ENCODE data around the gene RABGGTA. TPM values are rescaled to one million over a fixed set of nuclear protein-coding genes. Genes with fewer than 3 reads are reported as not detected.

The RABGGTA gene
- total and polyA plus RNA-seq, 2 donors (not counting 1 experiment from before 2014, with no cell fraction given): 70.1 to 159 TPM

DNA sequence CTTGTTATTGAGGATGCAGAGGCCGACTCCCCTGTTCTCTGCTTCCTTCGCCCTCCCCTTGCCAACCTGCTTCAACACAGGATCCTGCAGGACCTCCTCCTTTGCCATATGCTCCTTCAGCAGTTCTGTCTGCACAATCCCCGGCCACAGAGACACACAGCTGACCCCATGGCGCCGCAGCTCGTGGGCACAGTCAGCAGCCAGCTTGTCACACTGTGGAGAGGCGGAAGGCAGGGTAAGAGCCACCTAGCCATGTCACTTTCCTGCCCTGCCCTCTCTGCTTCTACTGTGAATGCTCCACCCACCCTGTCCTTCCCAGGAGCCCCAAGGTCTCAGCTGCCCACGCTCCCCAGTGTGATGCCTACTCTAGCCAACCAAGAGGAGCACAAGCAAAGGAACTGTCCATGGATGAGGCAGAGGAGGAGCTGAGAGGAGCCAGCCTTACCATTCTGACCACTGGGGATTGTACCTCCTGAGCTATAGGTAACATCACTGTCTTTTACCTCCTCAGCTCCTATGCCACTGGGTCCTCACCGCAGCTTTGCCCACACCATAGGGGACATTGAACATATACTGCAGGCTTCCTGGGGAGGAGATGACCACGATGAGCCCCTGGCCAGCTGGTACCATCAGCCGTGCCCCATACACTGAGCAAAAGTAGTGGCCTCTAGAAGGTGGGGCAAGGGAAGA lies 20.9 kb upstream of the RABGGTA start:
- Histone ChIP-seq H3K4me2 (replicated peaks; ENCODE audit: low read depth, low read length, poor library complexity, severe bottlenecking) (no peak overlapping the region), H3K27ac (ENCODE audit: low read length in 2 of 2) (no peak overlapping the region), H3K27me3 (replicated peaks in 1 of 4; ENCODE audit: control extremely low read depth in 1 of 4, control insufficient read depth in 3 of 4, insufficient read depth in 4 of 4, low read length in 3 of 4) (no peaks in the 10 kb centered on the region), H3K4me1 (ENCODE audit: control insufficient read depth in 2 of 2, insufficient read depth in 2 of 2, low read length in 2 of 2) (peaks cover 18 to 27% of the 10 kb centered on the region in 2 donors), H3K9ac (ENCODE audit: low read length) (no peak overlapping the region), H4K20me1 (ENCODE audit: control insufficient read depth, insufficient read depth, low read length, poor library complexity, severe bottlenecking) (no peaks in the 10 kb centered on the region), H3K4me3 (ENCODE audit: control extremely low read depth in 1 of 5, extremely low read depth in 1 of 5, insufficient read depth in 1 of 5, low read depth in 2 of 5, low read length in 4 of 5) (no peak overlapping the region), H2AFZ (ENCODE audit: insufficient read depth, low read depth, low read length, poor library complexity, severe bottlenecking) (no peak overlapping the region), H3K9me3 (ENCODE audit: control extremely low read depth in 1 of 3, control insufficient read depth in 2 of 3, insufficient read depth in 1 of 3, low read length in 2 of 3) (no peaks in the 10 kb centered on the region), H3K79me2 (ENCODE audit: control insufficient read depth, insufficient read depth, low read length) (peaks cover 15% of the 10 kb centered on the region), H3K36me3 (replicated peaks in 1 of 2; ENCODE audit: control extremely low read depth in 1 of 2, control insufficient read depth in 1 of 2, extremely low read depth in 1 of 2, insufficient read depth in 2 of 2, low read length in 1 of 2) (peaks cover 13 to 58% of the 10 kb centered on the region in 2 experiments)
- WGBS (ENCODE audit: insufficient coverage): 96% methylated on average over 8 of the region's 11 CpGs
- ChIA-PET CTCF (interaction anchor here (0.9 to 5.1 kb wide), 7 partner anchors 11 to 49 kb away, joined by 3 to 41 read pairs (median 11); partner anchors contain the start of genes CIDEB, LTB4R2, RABGGTA and TINF2), POLR2A (interaction anchor here (0.6 to 1.2 kb wide), 3 partner anchors 19 to 70 kb away, joined by 3 to 6 read pairs (median 3); partner anchors contain the start of gene LTB4R)
- intact Hi-C loops (cut with micrococcal nuclease): no loop called here
- Mint-ChIP-seq H3K4me1 (peaks cover 27% of the 10 kb centered on the region), H3K27me3 (no peaks in the 10 kb centered on the region), H3K4me3 (no peak overlapping the region), H3K27ac (no peak overlapping the region), H3K9me3 (ENCODE audit: insufficient read depth) (no peaks in the 10 kb centered on the region)
- TF ChIP-seq CTCF (IDR thresholded peaks at IDR 0.05): no peak
- TF ChIP-seq EZH2 (IDR thresholded peaks at IDR 0.05; ENCODE audit: borderline replicate concordance, insufficient read depth, low read depth, low read length, poor library complexity, severe bottlenecking): no peak
- ATAC-seq (ENCODE audit: low read depth) (no peak), DNase-seq (no peak)
